ENCODE results near the gene ZCCHC24. TPM values are rescaled to one million over a fixed set of nuclear protein-coding genes. Genes with fewer than 3 reads are reported as not detected.

ZCCHC24 gene
- total RNA-seq, 2 donors from 2014 or later: 0.43 to 0.74 TPM

GRCh38 chr10:79411546-79412495, 33.6 kb downstream of the ZCCHC24 start:
- no peaks in the 10 kb centered on the region for H3K36me3 Mint-ChIP-seq
- no peaks in the 10 kb centered on the region for H3K9me3 Mint-ChIP-seq
- ATAC-seq: no peak
- H3K27ac Mint-ChIP-seq: no peak overlapping the region
- no peak for DNase-seq (ENCODE audit: low spot score in 2 of 2)

- Mint-ChIP-seq H3K36me3 (no peaks in the 10 kb centered on the region), H3K9me3 (no peaks in the 10 kb centered on the region), H3K27ac (peak overlapping the region; percentile 26 to 33)
- DNase-seq (ENCODE audit: low spot score in 2 of 2): no peak
- ATAC-seq: no peak
Observed at GRCh38 chr10:79410315-79411094, 34.9 kb downstream of the ZCCHC24 start.

- no peak for DNase-seq (ENCODE audit: low spot score in 2 of 2)
- no peaks in the 10 kb centered on the region for H3K9me3 Mint-ChIP-seq
- peak overlapping the region; percentile 4 to 33 for H3K27ac Mint-ChIP-seq
- H3K36me3 Mint-ChIP-seq: no peaks in the 10 kb centered on the region
- ATAC-seq: no peak
Observed at GRCh38 chr10:79409726-79410085, 35.7 kb downstream of the ZCCHC24 start.

GRCh38 chr10:79409038-79409725, 36.2 kb downstream of the ZCCHC24 start:
- no peak for ATAC-seq
- peak overlapping the region in 1 of 2 donors; percentile 77 for H3K27ac Mint-ChIP-seq
- no peaks in the 10 kb centered on the region for H3K9me3 Mint-ChIP-seq
- no peaks in the 10 kb centered on the region for H3K36me3 Mint-ChIP-seq
- DNase-seq (ENCODE audit: low spot score in 2 of 2): no peak

GRCh38 chr10:79407811-79408795, 37.3 kb downstream of the ZCCHC24 start:
- no peaks in the 10 kb centered on the region for H3K9me3 Mint-ChIP-seq
- no peak overlapping the region for H3K27ac Mint-ChIP-seq
- no peak for ATAC-seq
- no peaks in the 10 kb centered on the region for H3K36me3 Mint-ChIP-seq
- no peak for DNase-seq (ENCODE audit: low spot score in 2 of 2)

GRCh38 chr10:79407423-79407796, 38.0 kb downstream of the ZCCHC24 start:
- DNase-seq (ENCODE audit: low spot score in 2 of 2) (no peak), ATAC-seq (no peak)
- no peak overlapping the region for H3K27ac Mint-ChIP-seq
- no peaks in the 10 kb centered on the region for H3K9me3 Mint-ChIP-seq
- H3K36me3 Mint-ChIP-seq: no peaks in the 10 kb centered on the region

GRCh38 chr10:79406683-79407422, 38.6 kb downstream of the ZCCHC24 start:
- H3K36me3 Mint-ChIP-seq: no peaks in the 10 kb centered on the region
- H3K27ac Mint-ChIP-seq: no peak overlapping the region
- no peak for DNase-seq (ENCODE audit: low spot score in 2 of 2)
- ATAC-seq: no peak
- no peaks in the 10 kb centered on the region for H3K9me3 Mint-ChIP-seq

- ATAC-seq (no peak), DNase-seq (ENCODE audit: low spot score in 2 of 2) (no peak)
- Mint-ChIP-seq H3K36me3 (no peaks in the 10 kb centered on the region), H3K9me3 (no peaks in the 10 kb centered on the region), H3K27ac (no peak overlapping the region)
Observed at GRCh38 chr10:79405995-79406515, 39.4 kb downstream of the ZCCHC24 start.

GRCh38 chr10:79405221-79405994, 40.0 kb downstream of the ZCCHC24 start:
- ATAC-seq (no peak), DNase-seq (ENCODE audit: low spot score in 2 of 2) (no peak)
- no peaks in the 10 kb centered on the region for H3K9me3 Mint-ChIP-seq
- H3K36me3 Mint-ChIP-seq: no peaks in the 10 kb centered on the region
- H3K27ac Mint-ChIP-seq: no peak overlapping the region

- Mint-ChIP-seq H3K27ac (no peak overlapping the region), H3K9me3 (no peaks in the 10 kb centered on the region), H3K36me3 (no peaks in the 10 kb centered on the region)
- no peak for DNase-seq (ENCODE audit: low spot score in 2 of 2)
- no peak for ATAC-seq
Observed at GRCh38 chr10:79404690-79405131, 40.7 kb downstream of the ZCCHC24 start.

- no peaks in the 10 kb centered on the region for H3K36me3 Mint-ChIP-seq
- ATAC-seq (no peak), DNase-seq (ENCODE audit: low spot score in 2 of 2) (no peak)
- H3K9me3 Mint-ChIP-seq: no peaks in the 10 kb centered on the region
- no peak overlapping the region for H3K27ac Mint-ChIP-seq
Observed at GRCh38 chr10:79404231-79404609, 41.2 kb downstream of the ZCCHC24 start.

GRCh38 chr10:79403441-79404230, 41.8 kb downstream of the ZCCHC24 start:
- no peaks in the 10 kb centered on the region for H3K9me3 Mint-ChIP-seq
- H3K27ac Mint-ChIP-seq: no peak overlapping the region
- H3K36me3 Mint-ChIP-seq: no peaks in the 10 kb centered on the region
- no peak for DNase-seq (ENCODE audit: low spot score in 2 of 2)
- ATAC-seq: no peak

GRCh38 chr10:79402951-79403350, 42.5 kb downstream of the ZCCHC24 start:
- H3K9me3 Mint-ChIP-seq: no peaks in the 10 kb centered on the region
- DNase-seq (ENCODE audit: low spot score in 2 of 2) (no peak), ATAC-seq (no peak)
- no peaks in the 10 kb centered on the region for H3K36me3 Mint-ChIP-seq
- peak overlapping the region in 1 of 2 donors; percentile 82 for H3K27ac Mint-ChIP-seq

- no peaks in the 10 kb centered on the region for H3K9me3 Mint-ChIP-seq
- DNase-seq (ENCODE audit: low spot score in 2 of 2) (no peak), ATAC-seq (no peak)
- no peaks in the 10 kb centered on the region for H3K36me3 Mint-ChIP-seq
- H3K27ac Mint-ChIP-seq: peak overlapping the region in 1 of 2 donors; percentile 82
Observed at GRCh38 chr10:79402625-79402946, 42.8 kb downstream of the ZCCHC24 start.
